Right atrium auricular region (tissue), 2 donors: ENCODE data around the gene OOEP. TPM values are rescaled to one million over a fixed set of nuclear protein-coding genes. Genes with fewer than 3 reads are reported as not detected.

ENCODE experiments used
- DNase-seq: peaks from one replicate; pipeline ENCODE4 v3.0.0-alpha.2; 2019; ENCODE audit warnings: low spot score
- H3K27ac ChIP-seq, 2 donors: fragments of 200-600 bp; sonication (generic); 1 replicate in 1 of 2; 2 replicates in 1 of 2; pipeline ENCODE4 v1.5.1; 2016 to 2019
- H3K27me3 ChIP-seq, 2 donors: fragments of 200-600 bp; sonication (generic); one replicate each; pipeline versions ENCODE4 v1.5.1 to v1.6.0; 2017 to 2019
- H3K36me3 ChIP-seq: fragments of 200-600 bp; sonication (generic); one replicate; pipeline ENCODE4 v1.5.1; 2016
- H3K4me1 ChIP-seq, 2 donors: fragments of 200-600 bp; sonication (generic); one replicate each; pipeline versions ENCODE4 v1.5.1 to v1.6.0; 2017 to 2019
- H3K4me3 ChIP-seq, 2 donors: fragments of 200-600 bp; sonication (generic); 1 replicate in 1 of 2; 2 replicates in 1 of 2; pipeline ENCODE4 v1.5.1; 2017 to 2019; ENCODE audit warnings: mild to moderate bottlenecking in 1 of 2, moderate library complexity in 1 of 2
- H3K9me3 ChIP-seq, 2 donors: fragments of 200-600 bp; sonication (generic); one replicate each; pipeline ENCODE4 v1.5.1; 2019
- total RNA-seq, 2 donors: library from RNA; depleted of rRNA; stranded (reverse); fragments of >200 nt; gene quantifications; one replicate each; pipeline ENCODE4 v1.1.0, GENCODE V29; 2016
- TF ChIP-seq, protein P1 (sequence below), 2 donors: fragments of 200-600 bp; sonication (generic); IDR thresholded peaks; one replicate each; pipeline ENCODE4 v1.5.1; 2019; ENCODE audit warnings: antibody characterized with exemption in 2 of 2

Gene OOEP
- total RNA-seq, 2 donors from 2014 or later, result not detected

DNA sequence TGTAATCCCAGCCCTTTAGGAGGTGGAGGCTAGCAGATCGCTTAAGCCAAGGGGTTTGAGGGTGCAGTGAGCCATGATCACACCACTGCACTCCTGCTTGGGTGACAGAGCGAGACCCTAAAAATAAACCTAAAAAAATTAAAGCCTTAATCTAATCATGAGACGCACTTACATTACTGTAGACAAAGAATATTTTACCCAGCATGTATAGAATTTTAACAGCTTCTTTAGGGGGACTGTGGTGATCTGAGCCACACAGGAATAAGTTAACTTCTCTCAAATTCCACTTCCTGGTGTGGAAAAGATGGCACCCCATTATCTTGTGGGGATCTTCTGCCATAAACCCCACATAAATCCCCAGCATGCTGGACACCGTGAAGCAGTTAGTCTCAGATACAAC is 2.3 kb upstream of the OOEP start:
- H3K4me1 ChIP-seq, result no peaks in the 10 kb centered on the region
- no peak for DNase-seq
- H3K27ac ChIP-seq, result no peak overlapping the region
- H3K9me3 ChIP-seq, result peaks cover 0 to 17% of the 10 kb centered on the region in 2 donors
- no peak overlapping the region for H3K4me3 ChIP-seq
- TF ChIP-seq, protein P1, sequence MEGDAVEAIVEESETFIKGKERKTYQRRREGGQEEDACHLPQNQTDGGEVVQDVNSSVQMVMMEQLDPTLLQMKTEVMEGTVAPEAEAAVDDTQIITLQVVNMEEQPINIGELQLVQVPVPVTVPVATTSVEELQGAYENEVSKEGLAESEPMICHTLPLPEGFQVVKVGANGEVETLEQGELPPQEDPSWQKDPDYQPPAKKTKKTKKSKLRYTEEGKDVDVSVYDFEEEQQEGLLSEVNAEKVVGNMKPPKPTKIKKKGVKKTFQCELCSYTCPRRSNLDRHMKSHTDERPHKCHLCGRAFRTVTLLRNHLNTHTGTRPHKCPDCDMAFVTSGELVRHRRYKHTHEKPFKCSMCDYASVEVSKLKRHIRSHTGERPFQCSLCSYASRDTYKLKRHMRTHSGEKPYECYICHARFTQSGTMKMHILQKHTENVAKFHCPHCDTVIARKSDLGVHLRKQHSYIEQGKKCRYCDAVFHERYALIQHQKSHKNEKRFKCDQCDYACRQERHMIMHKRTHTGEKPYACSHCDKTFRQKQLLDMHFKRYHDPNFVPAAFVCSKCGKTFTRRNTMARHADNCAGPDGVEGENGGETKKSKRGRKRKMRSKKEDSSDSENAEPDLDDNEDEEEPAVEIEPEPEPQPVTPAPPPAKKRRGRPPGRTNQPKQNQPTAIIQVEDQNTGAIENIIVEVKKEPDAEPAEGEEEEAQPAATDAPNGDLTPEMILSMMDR (IDR thresholded peaks at IDR 0.05), result no peak
- no peaks in the 10 kb centered on the region for H3K36me3 ChIP-seq
- no peaks in the 10 kb centered on the region for H3K27me3 ChIP-seq

DNA sequence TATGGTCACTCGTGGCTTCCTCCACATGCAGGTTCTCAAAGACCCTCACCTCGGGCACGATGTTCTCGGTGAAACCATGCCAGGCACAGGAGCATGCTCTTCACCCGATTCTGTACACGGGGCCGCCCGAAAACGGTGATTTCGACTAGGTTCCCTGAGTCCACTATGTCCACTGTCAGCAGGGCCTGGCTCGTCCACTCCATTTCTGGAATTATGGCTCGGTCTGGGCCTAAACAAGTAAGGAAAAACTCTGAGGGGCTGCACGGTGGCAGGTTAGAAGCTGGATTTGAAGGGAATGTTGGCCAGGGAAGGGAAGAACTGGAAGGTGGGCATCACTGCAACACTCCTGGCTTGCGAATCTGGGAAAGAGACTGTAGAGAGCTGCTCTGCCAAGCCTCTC is 540 bp downstream of the OOEP start:
- no peak overlapping the region for H3K27ac ChIP-seq
- TF ChIP-seq, protein P1 (IDR thresholded peaks at IDR 0.05), result no peak
- no peaks in the 10 kb centered on the region for H3K27me3 ChIP-seq
- peaks cover 0 to 17% of the 10 kb centered on the region in 2 donors for H3K9me3 ChIP-seq
- no peak for DNase-seq
- H3K4me1 ChIP-seq, result no peaks in the 10 kb centered on the region
- no peaks in the 10 kb centered on the region for H3K36me3 ChIP-seq
- H3K4me3 ChIP-seq, result no peak overlapping the region

DNA sequence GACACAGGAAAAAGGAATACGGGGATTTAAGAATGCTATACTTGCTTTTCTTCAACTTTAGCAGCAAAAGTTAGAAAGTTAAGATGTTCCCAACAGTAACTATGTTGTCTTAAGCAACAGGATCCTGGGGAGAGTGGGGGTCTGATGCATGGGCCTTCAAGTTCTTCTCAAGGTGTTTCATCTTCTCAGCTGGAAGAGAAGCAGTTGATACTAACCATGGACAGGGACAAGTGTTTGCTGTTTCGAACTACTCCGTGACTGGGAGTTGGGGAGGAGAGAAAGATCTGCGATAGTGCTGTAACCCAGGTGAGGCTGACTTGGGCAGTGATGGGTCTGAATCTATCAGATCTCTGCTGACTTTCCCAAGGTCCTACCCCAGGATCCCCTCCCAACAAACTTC is 1.0 kb downstream of the OOEP start:
- no peaks in the 10 kb centered on the region for H3K27me3 ChIP-seq
- peaks cover 0 to 17% of the 10 kb centered on the region in 2 donors for H3K9me3 ChIP-seq
- no peaks in the 10 kb centered on the region for H3K36me3 ChIP-seq
- H3K4me1 ChIP-seq, result no peaks in the 10 kb centered on the region
- TF ChIP-seq, protein P1 (IDR thresholded peaks at IDR 0.05), result no peak
- no peak overlapping the region for H3K4me3 ChIP-seq
- no peak for DNase-seq
- no peak overlapping the region for H3K27ac ChIP-seq

DNA sequence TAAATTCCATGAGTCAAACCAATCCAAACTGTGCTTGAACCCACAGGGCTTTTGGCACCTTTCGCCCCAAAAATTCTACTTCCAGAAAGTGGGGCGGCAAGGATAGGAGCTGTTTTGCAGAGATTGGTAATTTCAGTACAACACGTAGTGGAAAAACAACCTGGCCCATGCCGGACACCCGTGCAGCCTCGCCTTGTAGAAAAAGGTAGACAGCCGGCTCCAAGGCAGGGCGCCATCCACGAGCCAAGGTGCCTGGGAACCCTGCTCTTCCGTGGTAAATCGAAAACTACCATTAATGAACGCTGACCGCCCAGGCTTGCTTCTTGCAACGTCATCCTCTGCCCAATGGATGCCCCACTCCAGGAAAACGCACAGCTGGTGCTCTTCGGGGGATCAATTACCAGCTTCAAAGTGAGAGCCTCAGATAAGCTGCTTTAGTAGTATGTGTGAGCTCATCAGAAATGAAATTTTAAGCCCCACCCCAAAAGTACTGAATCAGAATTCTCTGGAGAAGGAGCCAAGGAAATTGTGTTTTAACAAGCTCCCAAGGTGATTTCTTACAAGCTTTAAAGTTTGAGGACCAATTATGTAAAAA is 1.8 kb downstream of the OOEP start:
- H3K4me3 ChIP-seq, result no peak overlapping the region
- H3K27ac ChIP-seq, result no peak overlapping the region
- H3K4me1 ChIP-seq, result no peaks in the 10 kb centered on the region
- TF ChIP-seq, protein P1 (IDR thresholded peaks at IDR 0.05), result no peak
- no peaks in the 10 kb centered on the region for H3K27me3 ChIP-seq
- H3K9me3 ChIP-seq, result peaks cover 0 to 17% of the 10 kb centered on the region in 2 donors
- no peaks in the 10 kb centered on the region for H3K36me3 ChIP-seq
- DNase-seq, result no peak

DNA sequence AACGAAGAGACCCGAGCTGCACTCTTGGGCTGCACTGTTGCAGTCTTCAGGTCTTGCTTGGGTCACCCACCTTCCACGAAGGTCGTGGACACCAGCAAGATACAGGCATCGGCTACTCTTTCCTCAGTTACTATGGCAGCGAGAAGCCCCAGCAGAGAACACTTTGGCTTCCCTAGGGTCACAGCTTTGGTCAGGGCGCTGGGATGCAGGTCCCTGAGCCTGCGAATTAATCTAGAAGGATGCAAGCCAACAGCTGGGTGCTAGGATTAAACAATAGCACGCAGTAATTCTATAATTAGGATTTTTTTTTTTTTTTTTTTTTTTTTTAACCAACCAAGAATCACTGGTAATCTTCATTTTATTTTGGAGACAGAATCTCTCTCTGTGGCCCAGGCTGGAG is 5.1 kb downstream of the OOEP start:
- TF ChIP-seq, protein P1 (IDR thresholded peaks at IDR 0.05), result no peak

DNA sequence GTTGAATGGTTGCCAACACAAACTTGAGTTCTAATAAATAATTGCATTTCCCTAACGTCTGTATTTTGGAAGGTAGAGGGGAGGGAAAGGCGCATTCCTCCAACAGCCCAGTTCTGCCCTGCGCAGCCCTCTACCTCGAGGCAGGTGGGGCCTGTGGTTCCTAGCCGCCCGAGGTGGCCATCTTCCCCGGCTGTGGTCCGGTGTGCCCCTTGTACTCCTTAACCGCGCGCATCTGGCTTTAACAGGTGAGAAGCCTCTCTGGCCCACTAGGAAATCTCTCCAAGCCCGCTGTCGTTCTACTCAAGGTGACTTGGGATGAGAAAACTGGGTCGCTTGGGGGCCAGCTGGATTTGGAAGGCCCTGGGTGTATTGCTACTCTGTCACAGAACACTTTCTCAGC is 5.6 kb downstream of the OOEP start:
- H3K9me3 ChIP-seq, result no peaks in the 10 kb centered on the region
- DNase-seq, result no peak
- no peak overlapping the region for H3K27ac ChIP-seq
- TF ChIP-seq, protein P1 (IDR thresholded peaks at IDR 0.05), result no peak
- H3K27me3 ChIP-seq, result no peaks in the 10 kb centered on the region
- no peaks in the 10 kb centered on the region for H3K36me3 ChIP-seq
- H3K4me1 ChIP-seq, result no peaks in the 10 kb centered on the region
- H3K4me3 ChIP-seq, result no peak overlapping the region

More for the DNA sequence above, 5.1 kb downstream of the OOEP start:
- no peaks in the 10 kb centered on the region for H3K9me3 ChIP-seq
- no peaks in the 10 kb centered on the region for H3K36me3 ChIP-seq
- no peaks in the 10 kb centered on the region for H3K4me1 ChIP-seq
- no peak for DNase-seq
- no peak overlapping the region for H3K4me3 ChIP-seq
- no peak overlapping the region for H3K27ac ChIP-seq
- no peaks in the 10 kb centered on the region for H3K27me3 ChIP-seq
